Body of pancreas (tissue), 4 donors: ENCODE data around the gene KIAA1217. TPM values are rescaled to one million over a fixed set of nuclear protein-coding genes. Genes with fewer than 3 reads are reported as not detected.

Experiments used
- ATAC-seq: fragments of 150-250 bp; one replicate; pipeline ENCODE4 v1.9.1; 2016
- DNase-seq, 4 donors: peaks; one replicate each; pipeline ENCODE4 v3.0.0-alpha.2; 2019
- H3K27ac ChIP-seq, 4 donors: fragments of 200-600 bp; sonication (generic); 1 replicate in 3 of 4; 2 replicates in 1 of 4; pipeline versions ENCODE4 v1.5.1 to v1.6.1; 2016 to 2019; ENCODE audit warnings: mild to moderate bottlenecking in 1 of 4, mixed read lengths in 1 of 4, moderate library complexity in 1 of 4
- H3K27me3 ChIP-seq, 2 donors: fragments of 200-600 bp; sonication (generic); one replicate each; pipeline ENCODE4 v1.6.0; 2016; ENCODE audit warnings: mild to moderate bottlenecking in 1 of 2
- H3K36me3 ChIP-seq, 2 donors: fragments of 200-600 bp; sonication (generic); replicated peaks in 1 of 2; 2 replicates each; pipeline ENCODE4 v1.5.1; 2016; ENCODE audit warnings: low read depth in 2 of 2; ENCODE audit not compliant: insufficient read depth in 1 of 2
- H3K4me1 ChIP-seq: fragments of 200-600 bp; sonication (generic); one replicate; pipeline ENCODE4 v1.6.0; 2016
- H3K4me3 ChIP-seq, 2 donors: fragments of 200-600 bp; sonication (generic); 1 replicate in 1 of 2; 2 replicates in 1 of 2; pipeline ENCODE4 v1.5.1; 2016 to 2019
- H3K9me3 ChIP-seq, 3 donors: fragments of 200-600 bp; sonication (generic); 1 replicate in 2 of 3; 2 replicates in 1 of 3; pipeline ENCODE4 v1.5.1; 2016
- POLR2A ChIP-seq, 3 donors: fragments of 450-650 bp; IDR thresholded peaks; one replicate each; pipeline ENCODE4 v1.6.1; 2016; ENCODE audit warnings: antibody characterized with exemption in 3 of 3, mild to moderate bottlenecking in 2 of 3
- WGBS, 2 donors: methylation state at CpG; one replicate each; pipeline ENCODE4 v1.1.5; 2017; 5-methylcytosine and 5-hydroxymethylcytosine counted together
- intact Hi-C: fragments of 100-400 bp; cut with DNase I; formaldehyde crosslinking; loops from one replicate; pipeline ENCODE4 v1.15.1; 2023
- total RNA-seq, 2 donors: library from RNA; depleted of rRNA; stranded (reverse); fragments of >200 nt; gene quantifications; one replicate each; pipeline ENCODE4 v1.1.0, GENCODE V29; 2016
- TF ChIP-seq, protein P1 (sequence below), 7 experiments: fragments of 450-650 bp in 4 of 7; fragments of 200-600 bp in 3 of 7; sonication (generic) in 3 of 7; IDR thresholded peaks; one replicate each; pipeline ENCODE4 v1.5.1; 2016 to 2019; ENCODE audit warnings: antibody characterized with exemption in 7 of 7

The KIAA1217 gene
- total RNA-seq, 2 donors from 2014 or later: 25.9 to 36.9 TPM

- Histone ChIP-seq H3K4me1 (peaks cover 6% of the 10 kb centered on the region), H3K4me3 (no peak overlapping the region), H3K9me3 (no peaks in the 10 kb centered on the region), H3K36me3 (no peaks in the 10 kb centered on the region), H3K27ac (no peak overlapping the region), H3K27me3 (no peaks in the 10 kb centered on the region)
- 82 to 91% methylated on average over 7 of the region's 7 CpGs for whole genome bisulfite sequencing, 2 donors
- DNase-seq (no peak), ATAC-seq (no peak)
- TF ChIP-seq, protein P1, sequence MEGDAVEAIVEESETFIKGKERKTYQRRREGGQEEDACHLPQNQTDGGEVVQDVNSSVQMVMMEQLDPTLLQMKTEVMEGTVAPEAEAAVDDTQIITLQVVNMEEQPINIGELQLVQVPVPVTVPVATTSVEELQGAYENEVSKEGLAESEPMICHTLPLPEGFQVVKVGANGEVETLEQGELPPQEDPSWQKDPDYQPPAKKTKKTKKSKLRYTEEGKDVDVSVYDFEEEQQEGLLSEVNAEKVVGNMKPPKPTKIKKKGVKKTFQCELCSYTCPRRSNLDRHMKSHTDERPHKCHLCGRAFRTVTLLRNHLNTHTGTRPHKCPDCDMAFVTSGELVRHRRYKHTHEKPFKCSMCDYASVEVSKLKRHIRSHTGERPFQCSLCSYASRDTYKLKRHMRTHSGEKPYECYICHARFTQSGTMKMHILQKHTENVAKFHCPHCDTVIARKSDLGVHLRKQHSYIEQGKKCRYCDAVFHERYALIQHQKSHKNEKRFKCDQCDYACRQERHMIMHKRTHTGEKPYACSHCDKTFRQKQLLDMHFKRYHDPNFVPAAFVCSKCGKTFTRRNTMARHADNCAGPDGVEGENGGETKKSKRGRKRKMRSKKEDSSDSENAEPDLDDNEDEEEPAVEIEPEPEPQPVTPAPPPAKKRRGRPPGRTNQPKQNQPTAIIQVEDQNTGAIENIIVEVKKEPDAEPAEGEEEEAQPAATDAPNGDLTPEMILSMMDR (IDR thresholded peaks at IDR 0.05): no peak
- TF ChIP-seq POLR2A (IDR thresholded peaks at IDR 0.05): no peak
- intact Hi-C loops: no loop called here
Measured at GRCh38 chr10:24457661-24458318, 248.9 kb downstream of the KIAA1217 start.

DNA sequence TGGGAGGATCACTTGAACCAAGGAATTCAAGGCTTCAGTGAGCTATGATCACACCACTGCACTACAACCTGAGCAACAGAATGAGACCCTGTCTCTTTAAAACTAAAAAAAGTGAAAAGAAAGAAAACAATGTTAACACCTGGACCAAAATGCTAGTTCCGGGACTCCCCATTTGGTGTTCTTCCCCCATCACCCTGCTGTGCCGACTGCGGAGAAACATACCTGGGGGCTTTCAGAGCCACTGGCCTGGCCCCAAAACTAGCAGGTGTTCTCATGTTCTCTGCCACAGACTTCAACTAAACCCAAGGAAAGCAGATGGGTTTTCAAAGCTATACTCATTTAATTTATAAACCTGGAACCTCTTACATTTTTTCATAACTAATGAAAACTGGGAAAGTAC is 250.9 kb downstream of the KIAA1217 start:
- Histone ChIP-seq H3K36me3 (no peaks in the 10 kb centered on the region), H3K9me3 (no peaks in the 10 kb centered on the region), H3K27ac (no peak overlapping the region), H3K27me3 (no peaks in the 10 kb centered on the region), H3K4me1 (peaks cover 27% of the 10 kb centered on the region), H3K4me3 (no peak overlapping the region)
- intact Hi-C loops: no loop called here
- 77 to 79% methylated on average over 3 of the region's 3 CpGs for WGBS, 2 donors
- TF ChIP-seq, protein P1 (IDR thresholded peaks at IDR 0.05): no peak
- TF ChIP-seq POLR2A (IDR thresholded peaks at IDR 0.05): no peak
- ATAC-seq (no peak), DNase-seq (no peak)

GRCh38 chr10:24462291-24462813 is 253.4 kb downstream of the KIAA1217 start:
- 82 to 87% methylated on average over 7 of the region's 7 CpGs for WGBS, 2 donors
- H3K36me3 ChIP-seq: no peaks in the 10 kb centered on the region
- no peak for DNase-seq
- H3K27me3 ChIP-seq: no peaks in the 10 kb centered on the region
- TF ChIP-seq, protein P1 (IDR thresholded peaks at IDR 0.05): no peak
- TF ChIP-seq POLR2A (IDR thresholded peaks at IDR 0.05): no peak
- H3K4me3 ChIP-seq: no peak overlapping the region
- peaks cover 36% of the 10 kb centered on the region for H3K4me1 ChIP-seq
- intact Hi-C loops: no loop called here
- H3K9me3 ChIP-seq: no peaks in the 10 kb centered on the region
- ATAC-seq: no peak
- H3K27ac ChIP-seq: peak overlapping the region in 1 of 4 donors; percentile 95

- 40 to 43% methylated on average over 6 of the region's 6 CpGs for WGBS, 2 donors
- ATAC-seq: no peak
- peak in 1 of 4 donors; percentile 29 for DNase-seq
- Histone ChIP-seq H3K4me3 (no peak overlapping the region), H3K9me3 (no peaks in the 10 kb centered on the region), H3K36me3 (no peaks in the 10 kb centered on the region), H3K4me1 (peaks cover 40% of the 10 kb centered on the region), H3K27ac (peak overlapping the region; percentile 93 to 96 (median 95)), H3K27me3 (no peaks in the 10 kb centered on the region)
- TF ChIP-seq, protein P1 (IDR thresholded peaks at IDR 0.05): peak in 3 of 7 experiments; percentile 20 to 33 (median 27)
- TF ChIP-seq POLR2A (IDR thresholded peaks at IDR 0.05): no peak
- intact Hi-C loops: no loop called here
Measured at GRCh38 chr10:24462889-24463552, 254.1 kb downstream of the KIAA1217 start.
